CD4-positive, alpha-beta T cell treated with Interferon alpha-2 for 1 hour (primary cell): ENCODE data around the gene MT4.
A peak's percentile ranks its signal among the peaks of the same experiment; 100 is the strongest.
"Not testable (repeated sequence)": the region's sequence is repeated elsewhere in the genome, so short reads cannot be mapped to it uniquely, and the experiment has no call there.

ENCODE experiments used
- DNase-seq, 2 donors: peaks; one replicate each; pipeline ENCODE4 v3.0.0-alpha.2; 2020 to 2022

Gene MT4

DNA sequence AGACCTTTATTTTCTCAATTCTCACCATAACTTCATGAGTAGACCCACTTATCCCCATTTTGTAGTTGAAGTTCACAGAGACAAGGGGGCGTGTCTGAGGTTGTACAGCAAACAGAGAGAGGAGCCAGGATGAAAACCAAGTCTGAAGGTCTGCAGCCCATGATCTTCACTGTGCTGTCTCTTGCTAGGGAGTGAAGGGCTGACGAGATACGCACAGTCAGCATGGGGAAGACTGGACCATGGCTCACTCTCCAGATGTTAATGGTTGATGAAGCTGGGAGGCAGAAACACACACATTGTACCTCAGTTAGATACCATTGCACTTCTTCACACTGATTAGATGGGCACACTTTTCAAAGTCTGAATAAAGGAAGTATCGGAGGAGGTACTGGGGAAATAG lies 5.8 kb upstream of the MT4 start:
- DNase-seq: no peak

DNA sequence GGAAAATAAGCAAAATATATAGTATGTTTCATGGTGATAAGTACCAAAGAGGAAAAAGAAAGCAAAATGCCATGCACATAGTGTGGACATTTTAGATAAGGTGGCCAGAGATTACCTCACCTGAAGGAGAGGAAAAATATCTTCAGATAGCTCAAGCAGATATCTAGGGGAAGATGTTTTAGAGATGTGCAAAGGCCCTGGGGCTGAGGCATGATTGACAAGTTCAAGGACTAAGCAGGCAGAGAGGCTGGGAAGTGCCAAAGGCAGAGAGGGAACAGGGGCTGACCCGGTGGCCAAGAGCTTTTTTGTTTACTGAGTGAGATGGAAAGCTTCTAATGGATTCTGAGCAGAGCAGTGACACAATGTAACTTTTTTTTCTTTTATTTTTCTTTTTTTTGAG lies 4.4 kb upstream of the MT4 start:
- DNase-seq: no peak

DNA sequence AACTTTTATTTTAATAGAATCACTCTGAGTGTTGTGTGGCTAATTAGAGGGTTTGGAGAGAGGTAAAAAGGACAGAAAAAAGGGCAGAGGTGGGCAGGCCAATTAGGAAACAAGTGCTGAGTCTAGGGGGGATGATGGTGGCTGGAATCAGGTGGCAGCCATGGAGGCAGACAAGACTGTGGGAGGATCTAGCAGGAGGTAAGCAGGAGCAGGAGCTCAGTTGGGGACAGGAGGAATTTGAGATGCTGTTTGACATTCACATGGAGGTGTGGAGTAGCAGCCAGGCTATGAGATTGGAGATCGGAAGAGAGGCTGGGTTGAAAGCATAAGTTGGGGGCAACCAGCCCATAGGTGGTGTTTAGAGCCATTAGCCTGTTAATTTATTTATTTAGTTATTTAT lies 3.7 kb upstream of the MT4 start:
- no peak for DNase-seq

DNA sequence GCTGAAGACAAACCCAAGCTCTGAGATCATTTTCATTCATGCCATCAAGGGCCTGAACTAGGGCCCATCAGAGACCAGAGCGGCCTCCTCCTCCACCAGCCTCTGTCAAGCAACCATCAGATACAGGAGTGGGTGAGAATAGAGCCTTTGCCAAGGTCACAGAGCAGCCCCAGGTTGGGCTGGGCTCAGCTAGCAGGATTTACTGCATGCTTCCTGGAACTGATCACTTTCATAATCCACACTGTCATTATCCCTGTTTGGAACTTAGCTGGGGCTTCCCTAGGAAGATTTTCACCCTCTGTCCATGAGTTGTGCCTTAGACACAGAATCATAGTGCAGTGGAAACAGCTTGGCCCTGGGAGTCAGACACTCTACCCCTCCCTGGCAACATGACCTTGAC lies 5.1 kb downstream of the MT4 start:
- DNase-seq: no peak

DNA sequence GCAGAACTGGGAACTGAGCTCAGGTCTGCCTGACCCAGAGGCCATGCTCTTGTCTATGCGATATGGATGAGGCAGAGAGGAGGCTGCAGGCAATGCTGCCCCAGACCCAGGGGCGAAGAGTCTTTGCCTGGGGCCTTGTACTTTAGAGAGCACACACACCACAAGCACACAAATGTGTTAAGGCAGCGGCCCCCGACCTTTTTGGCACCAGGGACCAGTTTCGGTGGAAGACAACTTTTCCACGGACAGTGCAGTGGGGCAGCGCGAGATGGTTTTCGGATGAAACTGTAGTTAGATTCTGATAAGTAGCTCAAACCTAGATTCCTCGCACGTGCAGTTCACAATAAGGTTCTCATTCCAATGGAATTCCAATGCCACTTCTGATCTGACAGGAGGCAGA lies 6.7 kb downstream of the MT4 start:
- DNase-seq: no peak

DNA sequence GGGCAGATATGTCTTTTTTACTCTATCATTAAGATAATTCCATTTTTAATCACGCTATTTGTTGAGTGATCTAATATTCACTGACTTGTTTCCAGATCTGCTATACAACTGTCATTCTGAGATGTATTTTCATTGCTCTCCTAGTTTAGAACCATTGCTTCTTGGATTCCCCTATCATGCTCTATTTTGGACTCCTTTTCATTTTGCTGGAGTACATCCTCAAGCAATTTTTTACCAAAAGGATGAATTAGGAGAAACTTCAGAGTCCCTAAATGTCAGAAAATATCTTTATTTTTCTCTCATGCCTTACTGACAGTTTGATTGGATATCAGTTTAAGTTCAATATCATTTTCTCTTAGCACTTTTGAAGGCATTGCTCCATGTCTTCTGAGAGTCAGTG lies 9.8 kb downstream of the MT4 start:
- no peak for DNase-seq

DNA sequence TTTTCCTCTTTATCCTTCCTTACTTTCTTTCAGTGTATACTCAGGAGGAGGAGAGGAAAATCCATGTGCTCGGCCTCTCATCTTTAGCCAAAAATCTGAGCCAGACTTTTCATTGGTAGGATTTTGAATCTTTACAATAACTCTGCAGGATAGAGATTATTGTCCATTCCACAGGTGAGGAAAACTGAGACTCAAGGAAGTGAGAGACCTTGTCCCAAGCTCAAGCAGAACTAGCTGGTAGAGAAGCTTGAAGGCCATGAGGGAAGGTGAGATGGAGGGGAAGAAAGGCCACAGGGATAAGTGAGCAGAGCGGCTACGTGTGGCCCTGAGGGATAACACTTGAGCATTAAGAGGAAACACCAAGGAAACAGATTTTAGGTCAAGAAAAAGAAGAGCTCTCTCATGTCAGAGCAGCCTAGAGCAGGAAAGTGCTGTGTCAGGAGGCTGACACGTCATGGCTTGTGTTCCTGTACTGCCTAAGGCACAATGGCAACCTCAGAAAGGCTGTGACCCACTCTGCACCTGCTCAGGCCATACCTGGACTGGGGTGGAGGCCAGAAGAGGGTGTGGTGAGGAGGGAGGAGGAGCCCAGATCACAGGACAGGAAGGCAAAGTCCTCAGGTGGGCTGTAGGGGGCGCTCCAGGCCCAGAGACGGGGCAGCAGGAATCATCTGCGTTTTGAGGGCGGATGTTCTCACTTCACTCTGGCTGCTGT lies 11.9 kb downstream of the MT4 start:
- DNase-seq: peak; percentile 84 to 89

DNA sequence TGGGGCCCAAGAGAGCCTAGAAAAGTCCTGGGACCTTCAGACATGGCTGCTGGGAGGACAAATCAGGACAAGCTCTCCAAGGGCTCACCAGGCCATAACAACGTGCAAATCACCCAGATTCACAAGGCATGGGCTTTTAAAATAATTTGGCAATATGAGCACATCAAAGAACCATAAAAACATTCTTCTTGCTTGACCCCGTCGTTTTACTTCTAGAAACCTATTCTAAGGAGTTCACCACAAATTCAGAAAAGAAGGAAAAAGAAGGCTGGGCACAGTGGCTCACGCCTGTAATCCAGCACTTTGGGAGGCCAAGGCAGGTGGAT lies 12.4 kb downstream of the MT4 start:
- no peak for DNase-seq

DNA sequence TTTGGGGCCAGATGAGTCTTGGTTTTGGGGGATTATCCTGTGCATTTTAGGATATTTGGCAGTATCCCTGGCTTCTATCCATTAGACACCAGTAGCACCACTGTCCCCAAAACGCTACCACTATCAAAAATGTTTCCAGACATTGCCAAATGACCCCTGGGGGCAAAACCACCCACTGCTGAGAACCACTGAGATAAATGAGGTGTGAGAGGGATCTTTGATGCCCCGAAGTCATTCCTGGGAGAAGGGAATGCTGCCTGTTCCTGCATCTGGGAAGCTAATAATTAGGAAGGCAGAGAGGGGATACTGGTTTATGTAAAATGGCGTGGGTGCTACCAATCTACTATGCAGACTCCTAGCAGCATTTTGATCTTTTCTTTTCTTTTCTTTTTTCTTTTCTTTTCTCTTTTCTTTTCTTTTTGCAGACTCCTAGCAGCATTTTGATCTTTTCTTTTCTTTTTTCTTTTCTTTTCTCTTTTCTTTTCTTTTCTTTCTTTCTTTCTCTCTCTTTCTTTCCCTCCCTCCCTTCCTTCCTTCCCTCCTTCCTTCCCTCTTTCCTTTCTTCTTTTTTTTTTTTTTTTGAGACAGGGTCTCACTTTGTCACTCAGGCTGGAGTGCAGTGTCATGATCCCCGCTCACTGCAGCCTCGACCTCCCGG lies 15.6 kb downstream of the MT4 start:
- DNase-seq: no peak

DNA sequence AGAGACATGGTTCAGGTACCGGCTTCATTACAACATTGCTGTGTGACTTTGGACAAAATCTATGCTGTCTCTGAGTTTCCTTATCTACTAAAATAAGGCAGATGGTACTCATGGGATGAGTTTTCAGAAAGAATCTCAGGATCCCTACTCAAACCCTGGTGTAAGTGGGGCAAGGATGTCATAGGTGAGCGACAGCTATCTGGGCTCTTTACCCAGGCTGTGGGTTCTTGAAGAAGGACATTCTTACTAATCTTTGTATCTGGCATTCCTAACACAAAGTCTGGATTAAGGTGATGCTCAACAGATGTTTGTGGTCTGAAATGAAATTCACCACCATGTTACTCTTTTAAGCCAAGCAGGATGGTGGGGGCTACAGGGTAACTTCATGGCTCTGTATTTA lies 18.0 kb downstream of the MT4 start:
- DNase-seq: not testable (repeated sequence)

DNA sequence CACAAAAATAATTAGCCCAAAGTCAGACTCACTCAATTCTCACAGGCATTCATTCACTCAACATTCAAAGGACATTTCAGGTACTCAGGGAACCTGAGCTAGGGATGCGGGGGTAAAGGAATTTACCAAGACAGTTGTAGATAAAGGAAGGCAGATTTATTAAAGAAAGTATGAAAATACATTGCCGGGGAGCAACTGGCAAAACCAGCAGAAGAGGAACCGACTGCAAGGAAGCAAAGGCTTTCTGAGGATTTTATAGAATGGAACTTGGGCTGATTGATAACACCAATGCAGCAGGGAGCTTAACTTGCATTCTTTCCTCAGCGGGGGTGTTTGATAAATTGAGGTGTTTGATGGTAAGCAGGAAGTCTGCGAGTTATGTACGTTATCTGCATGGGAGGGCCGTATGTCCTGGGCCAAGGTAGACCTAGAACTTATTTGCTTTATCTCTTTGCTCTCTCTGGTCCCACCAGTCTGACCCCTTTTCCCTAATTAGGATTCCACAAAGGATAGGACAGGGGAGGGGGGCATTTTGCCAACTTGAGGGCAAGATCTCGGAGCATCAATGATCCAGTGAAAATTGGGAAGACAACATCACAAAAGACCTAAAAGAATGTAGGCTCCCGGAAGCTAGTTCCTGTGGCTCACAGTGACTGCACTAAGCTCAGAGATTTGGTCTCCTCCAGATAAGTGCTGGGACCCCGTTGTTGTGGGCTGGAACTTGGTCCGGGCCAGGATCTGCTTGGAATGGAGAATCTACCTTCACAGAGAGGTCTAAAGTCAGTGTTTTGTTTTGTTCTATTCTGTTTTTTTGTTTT lies 18.7 kb downstream of the MT4 start:
- DNase-seq: no peak

DNA sequence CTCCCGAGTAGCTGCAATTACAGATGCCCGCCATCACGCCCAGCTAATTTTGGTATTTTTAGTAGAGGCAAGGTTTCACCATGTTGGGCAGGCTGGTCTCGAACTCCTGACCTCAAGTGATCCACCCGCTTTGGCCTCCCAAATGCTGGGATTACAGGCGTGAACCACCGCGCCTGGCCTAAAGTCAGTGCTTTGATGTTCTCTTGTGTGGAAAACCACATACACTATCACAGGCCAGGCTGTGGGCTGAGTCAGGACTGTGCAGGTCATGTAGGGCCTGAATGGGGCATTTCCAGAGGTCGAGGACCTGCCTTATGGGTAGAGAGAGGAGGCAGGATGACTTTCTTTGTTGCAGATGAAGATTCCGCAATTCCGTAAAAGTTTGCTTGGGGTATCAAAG lies 19.4 kb downstream of the MT4 start:
- DNase-seq: no peak

DNA sequence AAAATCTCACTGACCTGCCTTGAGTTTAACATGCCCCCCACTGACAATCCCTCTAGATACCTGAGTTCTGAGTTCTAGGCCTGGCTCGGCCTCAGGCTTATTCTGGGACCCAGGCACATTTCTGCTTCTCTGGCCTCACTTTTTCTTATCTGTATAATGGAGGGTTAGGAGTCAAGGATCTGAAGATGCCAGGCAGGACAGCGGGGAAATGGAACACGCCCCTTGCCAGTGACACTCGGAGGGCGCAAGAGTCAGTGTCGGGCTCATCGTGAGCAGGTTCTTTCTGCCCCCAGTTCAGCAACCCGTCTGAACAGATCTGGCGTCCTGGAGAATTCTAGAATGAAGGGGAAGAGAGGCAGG lies 23.9 kb downstream of the MT4 start:
- no peak for DNase-seq

DNA sequence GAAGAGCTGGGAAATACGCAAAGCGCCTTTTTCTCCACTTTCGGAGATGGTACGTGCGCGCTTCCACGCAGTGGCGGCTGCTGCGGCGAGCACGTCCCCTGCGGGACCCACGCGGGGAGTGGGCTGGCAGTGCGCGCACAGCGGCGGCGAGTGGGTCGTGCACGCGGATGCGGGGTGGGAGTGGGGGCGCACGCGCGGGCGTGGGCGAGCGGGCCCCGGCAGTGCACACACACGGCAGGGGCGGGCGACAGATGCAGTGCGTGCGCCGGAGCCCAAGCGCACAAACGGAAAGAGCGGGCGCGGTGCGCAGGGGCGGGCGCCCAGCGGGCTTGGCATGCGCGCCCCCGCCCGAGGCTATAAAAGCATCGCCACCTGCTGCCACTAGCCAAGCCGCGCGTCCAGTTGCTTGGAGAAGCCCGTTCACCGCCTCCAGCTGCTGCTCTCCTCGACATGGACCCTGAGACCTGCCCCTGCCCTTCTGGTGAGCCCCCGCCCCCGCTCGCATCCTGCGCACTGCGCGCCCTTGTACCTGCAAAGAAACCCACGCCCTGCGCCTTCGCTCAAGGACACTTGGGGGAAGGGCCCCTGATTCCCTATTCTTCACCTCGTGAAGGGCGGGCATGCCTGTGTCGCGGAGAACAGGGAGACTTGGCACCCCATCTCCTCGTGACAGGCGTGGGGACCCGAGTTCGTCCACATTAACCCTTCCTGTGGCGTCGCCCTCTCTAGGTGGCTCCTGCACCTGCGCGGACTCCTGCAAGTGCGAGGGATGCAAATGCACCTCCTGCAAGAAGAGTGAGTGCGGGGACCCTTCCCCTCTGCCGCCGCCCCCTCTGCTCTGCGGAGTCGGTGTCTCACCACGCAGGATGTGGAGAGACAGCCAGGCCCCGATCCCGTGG lies 24.5 kb downstream of the MT4 start, which contains the start of gene MT3:
MT3 (plus strand) TSS at position 388 of the 899 bp plus-strand sequence; CDS start at position 451, 63 bp downstream.
- DNase-seq: peak in 1 of 2 donors; percentile 12

DNA sequence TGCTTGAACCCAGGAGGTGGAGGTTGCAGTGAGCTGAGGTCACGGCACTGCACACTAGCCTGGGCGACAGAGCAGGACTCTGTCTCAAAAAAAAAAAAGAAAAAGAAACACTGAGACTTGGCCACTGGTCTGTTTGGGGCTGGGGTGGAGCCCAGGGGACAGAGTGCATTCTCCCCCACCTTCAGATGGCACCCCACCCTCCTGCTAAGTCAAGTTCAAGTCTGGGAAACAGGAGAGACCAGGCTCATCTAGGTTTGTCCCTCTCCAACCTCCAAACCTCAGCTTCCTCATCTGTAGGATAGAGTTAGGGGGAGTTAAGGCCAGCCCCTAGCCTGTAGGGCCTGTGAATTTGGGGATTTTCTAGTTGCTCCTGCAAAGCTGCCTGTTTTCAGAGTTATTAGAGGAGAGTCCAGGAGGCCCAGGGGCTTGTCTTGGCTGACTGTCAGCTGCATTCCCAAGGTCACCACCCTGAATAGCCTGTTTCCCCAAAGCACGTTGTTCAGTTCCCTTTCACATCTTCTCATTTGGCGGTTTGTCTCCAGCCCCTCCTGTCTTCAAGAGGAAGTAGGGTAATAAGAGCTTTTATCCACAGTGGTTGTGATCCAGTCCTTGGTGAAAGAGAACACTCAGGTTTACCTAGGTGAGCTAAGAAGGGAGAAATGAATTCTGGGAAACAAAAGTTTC lies 26.6 kb downstream of the MT4 start:
- no peak for DNase-seq

DNA sequence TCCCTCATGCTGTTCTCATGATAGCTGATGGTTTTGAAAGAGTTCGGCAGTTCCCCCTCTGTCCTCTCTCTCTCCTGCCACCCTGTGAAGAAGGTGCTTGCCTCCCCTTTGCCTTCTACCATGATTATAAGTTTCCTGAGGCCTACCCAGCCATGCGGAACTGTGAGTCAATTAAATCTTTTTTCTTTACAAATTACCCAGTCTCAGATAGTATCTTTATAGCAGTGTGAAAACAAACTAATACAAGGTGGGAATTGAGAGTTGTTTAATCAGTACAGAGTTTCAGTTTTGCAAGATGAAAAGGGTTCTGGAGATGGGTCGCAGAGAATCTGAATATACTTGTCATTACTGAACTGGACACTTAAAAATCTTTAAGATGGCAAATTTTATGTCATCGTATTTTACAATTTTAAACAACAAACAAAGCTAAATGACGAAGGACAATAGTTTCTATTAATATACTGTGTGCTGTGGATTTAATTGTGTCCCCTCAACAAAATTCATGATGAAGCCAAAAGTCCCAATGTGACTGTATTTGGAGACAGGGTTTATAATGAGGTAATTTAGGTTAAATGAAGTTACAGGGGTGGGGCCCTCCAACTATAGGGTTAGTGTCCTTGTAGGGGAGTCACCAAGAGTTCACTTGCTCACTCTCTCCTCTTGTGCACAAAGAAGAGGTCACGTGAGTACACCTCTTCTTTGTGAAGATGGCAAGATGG lies 28.9 kb downstream of the MT4 start:
- DNase-seq: no peak

DNA sequence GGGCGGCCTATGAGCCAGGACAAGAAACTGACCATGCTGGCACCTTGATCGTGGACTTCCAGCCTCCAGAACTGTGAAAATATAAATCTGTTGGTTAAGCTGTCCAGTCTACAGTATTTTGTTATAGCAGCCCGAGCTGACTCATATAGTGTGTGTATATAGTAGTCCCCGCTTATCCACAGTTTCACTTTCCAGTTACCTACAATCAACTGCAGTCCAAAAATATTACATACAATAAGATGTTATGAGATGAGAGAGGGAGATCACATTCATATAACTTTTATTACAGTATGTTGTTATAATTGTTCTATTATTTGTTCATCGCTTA lies 29.4 kb downstream of the MT4 start:
- no peak for DNase-seq

DNA sequence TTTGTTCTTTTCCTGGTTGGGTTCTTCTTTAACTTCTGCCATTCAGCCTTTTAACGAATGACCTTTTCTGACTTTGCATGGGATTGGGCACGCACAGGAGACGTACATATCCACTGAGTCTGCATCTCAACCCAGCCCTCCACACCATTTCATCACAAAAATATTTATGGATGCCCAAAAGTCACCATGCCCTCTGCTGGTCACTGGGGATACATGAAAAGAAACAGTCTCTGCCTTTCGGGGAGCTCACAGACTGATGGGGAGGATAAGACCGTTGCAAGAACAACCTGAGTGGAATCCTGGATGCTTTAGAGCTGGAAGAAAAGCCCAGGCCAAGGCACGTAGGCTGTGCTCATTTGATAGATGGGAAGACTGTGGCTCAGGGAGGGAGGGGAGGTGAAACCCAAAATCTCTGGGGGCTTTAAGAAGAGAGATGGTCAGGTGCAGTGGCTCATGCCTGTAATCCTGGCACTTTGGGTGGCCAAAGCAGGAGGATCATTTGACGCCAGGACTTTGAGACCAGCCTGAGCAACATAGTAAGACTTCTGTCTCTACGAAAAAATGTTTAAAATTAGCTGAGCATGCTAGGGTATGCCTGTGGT lies 35.6 kb downstream of the MT4 start:
- DNase-seq: peak; percentile 33 to 64

DNA sequence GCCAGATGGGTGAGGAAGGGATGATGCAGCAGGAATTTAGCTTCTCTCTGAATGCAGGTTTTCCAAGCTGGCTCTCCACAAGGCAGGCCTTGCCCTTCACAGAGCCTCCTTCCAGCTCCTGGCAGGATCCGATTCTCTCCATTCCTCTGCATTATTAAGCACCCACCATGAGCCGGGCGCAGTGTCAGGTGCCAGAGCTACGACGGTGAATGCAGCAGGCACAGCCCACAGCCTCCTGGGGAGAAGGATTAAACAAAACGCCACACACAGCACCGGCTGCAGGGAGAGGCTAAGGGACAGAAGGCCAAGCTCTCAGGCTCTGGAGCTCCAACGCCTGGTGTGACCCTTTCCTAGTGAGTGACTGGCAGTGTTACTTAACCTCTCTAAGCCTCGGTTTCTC lies 36.5 kb downstream of the MT4 start:
- no peak for DNase-seq

DNA sequence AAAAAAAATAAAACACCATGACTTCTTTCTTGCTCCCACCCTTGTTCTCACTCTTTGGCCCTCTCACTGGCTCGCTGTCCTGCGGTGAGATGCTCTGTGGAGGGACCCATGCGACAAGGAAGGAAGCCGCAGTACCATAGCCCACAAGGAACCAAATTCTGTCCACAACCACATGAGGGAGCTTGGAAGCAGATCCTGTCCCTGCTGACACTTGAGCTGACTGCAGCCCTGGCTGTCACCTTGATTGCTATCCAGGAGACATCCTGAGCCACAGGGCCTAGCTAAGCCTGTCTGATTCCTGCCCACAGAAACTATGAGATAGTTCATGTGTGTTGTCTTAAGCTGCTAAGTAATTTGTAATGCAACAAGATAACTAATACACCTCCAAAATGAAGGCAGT lies 38.7 kb downstream of the MT4 start:
- peak; percentile 18 to 35 for DNase-seq

DNA sequence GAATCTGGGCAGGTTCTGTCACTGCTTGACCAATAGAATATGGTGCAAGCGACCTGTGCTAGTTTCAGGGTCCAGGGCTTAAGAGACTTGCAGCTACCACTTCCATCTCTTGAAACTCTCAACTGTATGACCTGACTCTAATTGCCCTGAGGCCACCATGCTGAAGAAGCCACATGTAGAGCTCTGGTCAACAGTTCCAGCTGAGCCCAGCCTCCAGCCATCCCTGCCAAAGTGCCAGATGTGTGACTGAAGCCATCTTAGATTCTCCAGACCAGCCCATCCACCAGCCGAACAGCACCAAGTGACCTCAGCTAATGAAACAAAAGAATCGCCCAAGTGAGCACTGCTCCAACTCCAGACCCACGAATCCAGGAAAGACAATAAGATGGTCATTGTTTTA lies 40.1 kb downstream of the MT4 start:
- no peak for DNase-seq

DNA sequence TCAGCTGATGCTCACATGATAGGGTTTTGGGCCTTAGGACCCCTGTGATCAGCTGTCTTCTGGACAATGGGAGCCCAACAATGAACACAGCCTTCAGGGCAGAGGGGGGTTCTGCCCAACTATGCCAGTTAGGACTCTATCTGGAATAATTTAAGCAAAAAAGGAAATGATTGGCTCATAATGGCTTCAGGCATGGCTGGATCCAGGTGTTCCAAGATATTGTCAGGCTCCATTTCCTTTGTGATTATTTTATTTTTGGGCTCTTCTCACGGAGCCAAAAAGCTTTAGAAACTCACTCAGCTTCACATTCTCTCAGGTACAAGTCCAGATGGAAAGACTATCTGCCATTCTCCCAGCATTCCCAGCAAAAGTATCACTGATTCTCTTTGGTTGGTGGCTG lies 40.6 kb downstream of the MT4 start:
- DNase-seq: no peak
